Tibial nerve (tissue), 4 donors: ENCODE measurements around the gene STH. TPM values are rescaled to one million over a fixed set of nuclear protein-coding genes. Genes with fewer than 3 reads are reported as not detected.

Experiments used
- DNase-seq, 2 donors: peaks; one replicate each; pipeline ENCODE4 v3.0.0-alpha.2; 2019; ENCODE audit warnings: low spot score in 2 of 2
- H3K27ac ChIP-seq, 4 donors: fragments of 200-600 bp; sonication (generic) in 3 of 4; one replicate each; pipeline ENCODE4 v1.5.1; 2017 to 2019; ENCODE audit warnings: mild to moderate bottlenecking in 1 of 4
- H3K27me3 ChIP-seq, 2 donors: fragments of 200-600 bp; sonication (generic) in 1 of 2; one replicate each; pipeline versions ENCODE4 v1.5.1 to v1.6.0; 2017 to 2019
- H3K36me3 ChIP-seq, 3 donors: fragments of 200-600 bp; sonication (generic); one replicate each; pipeline ENCODE4 v1.5.1; 2018 to 2019
- H3K4me1 ChIP-seq, 4 donors: fragments of 200-600 bp; sonication (generic) in 3 of 4; one replicate each; pipeline ENCODE4 v1.5.1; 2017 to 2019
- H3K4me3 ChIP-seq, 4 donors: fragments of 200-600 bp; sonication (generic) in 3 of 4; one replicate each; pipeline ENCODE4 v1.5.1; 2017 to 2019; ENCODE audit warnings: mild to moderate bottlenecking in 1 of 4, moderate library complexity in 1 of 4
- H3K9me3 ChIP-seq, 4 donors: fragments of 200-600 bp; sonication (generic) in 3 of 4; one replicate each; pipeline ENCODE4 v1.5.1; 2017 to 2019
- EP300 ChIP-seq, 2 donors: sonication (generic); formaldehyde crosslinking; IDR thresholded peaks; one replicate each; pipeline ENCODE4 v1.6.1; 2017; ENCODE audit warnings: antibody characterized with exemption in 2 of 2, mild to moderate bottlenecking in 1 of 2
- POLR2A ChIP-seq, 2 donors: fragments of 450-650 bp; IDR thresholded peaks; one replicate each; pipeline ENCODE4 v1.6.1; 2017; ENCODE audit warnings: antibody characterized with exemption in 2 of 2, mild to moderate bottlenecking in 2 of 2, moderate library complexity in 2 of 2
- WGBS, 2 donors: methylation state at CpG; one replicate each; pipeline ENCODE4 v1.1.5; 2018; 5-methylcytosine and 5-hydroxymethylcytosine counted together
- total RNA-seq, 4 donors: library from RNA; depleted of rRNA; stranded (reverse); fragments of >200 nt; gene quantifications; one replicate each; pipeline ENCODE4 v1.1.0, GENCODE V29; 2016
- TF ChIP-seq, protein P1 (sequence below), 5 experiments: fragments of 200-600 bp in 3 of 5; fragments of 450-650 bp in 2 of 5; sonication (generic) in 3 of 5; IDR thresholded peaks; one replicate each; pipeline ENCODE4 v1.5.1; 2016 to 2019; ENCODE audit warnings: antibody characterized with exemption in 5 of 5, mild to moderate bottlenecking in 3 of 5, moderate library complexity in 2 of 5

The STH gene
- total RNA-seq, 4 donors from 2014 or later = not detected

- Histone ChIP-seq H3K27me3 (no peaks in the 10 kb centered on the region), H3K9me3 (no peaks in the 10 kb centered on the region), H3K36me3 (no peaks in the 10 kb centered on the region), H3K27ac (no peak overlapping the region), H3K4me1 (no peaks in the 10 kb centered on the region), H3K4me3 (no peak overlapping the region)
- WGBS, 2 donors = 88% methylated on average over 10 of the region's 10 CpGs
- DNase-seq = no peak
- TF ChIP-seq EP300 (IDR thresholded peaks at IDR 0.05) (no peak), POLR2A (IDR thresholded peaks at IDR 0.05) (no peak)
- TF ChIP-seq, protein P1, sequence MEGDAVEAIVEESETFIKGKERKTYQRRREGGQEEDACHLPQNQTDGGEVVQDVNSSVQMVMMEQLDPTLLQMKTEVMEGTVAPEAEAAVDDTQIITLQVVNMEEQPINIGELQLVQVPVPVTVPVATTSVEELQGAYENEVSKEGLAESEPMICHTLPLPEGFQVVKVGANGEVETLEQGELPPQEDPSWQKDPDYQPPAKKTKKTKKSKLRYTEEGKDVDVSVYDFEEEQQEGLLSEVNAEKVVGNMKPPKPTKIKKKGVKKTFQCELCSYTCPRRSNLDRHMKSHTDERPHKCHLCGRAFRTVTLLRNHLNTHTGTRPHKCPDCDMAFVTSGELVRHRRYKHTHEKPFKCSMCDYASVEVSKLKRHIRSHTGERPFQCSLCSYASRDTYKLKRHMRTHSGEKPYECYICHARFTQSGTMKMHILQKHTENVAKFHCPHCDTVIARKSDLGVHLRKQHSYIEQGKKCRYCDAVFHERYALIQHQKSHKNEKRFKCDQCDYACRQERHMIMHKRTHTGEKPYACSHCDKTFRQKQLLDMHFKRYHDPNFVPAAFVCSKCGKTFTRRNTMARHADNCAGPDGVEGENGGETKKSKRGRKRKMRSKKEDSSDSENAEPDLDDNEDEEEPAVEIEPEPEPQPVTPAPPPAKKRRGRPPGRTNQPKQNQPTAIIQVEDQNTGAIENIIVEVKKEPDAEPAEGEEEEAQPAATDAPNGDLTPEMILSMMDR (IDR thresholded peaks at IDR 0.05) = no peak
These were observed 7.7 kb upstream of the STH start for GRCh38 chr17:45991341-45991740.

- Histone ChIP-seq H3K4me3 (no peak overlapping the region), H3K27me3 (no peaks in the 10 kb centered on the region), H3K4me1 (no peaks in the 10 kb centered on the region), H3K27ac (no peak overlapping the region), H3K36me3 (no peaks in the 10 kb centered on the region), H3K9me3 (no peaks in the 10 kb centered on the region)
- WGBS, 2 donors = 47 to 59% methylated on average over 4 to 6 of the region's 6 CpGs
- TF ChIP-seq EP300 (IDR thresholded peaks at IDR 0.05) (no peak), POLR2A (IDR thresholded peaks at IDR 0.05) (no peak)
- TF ChIP-seq, protein P1 (IDR thresholded peaks at IDR 0.05) = no peak
- no peak for DNase-seq
These were observed 6.9 kb upstream of the STH start for GRCh38 chr17:45992175-45992574.

DNA sequence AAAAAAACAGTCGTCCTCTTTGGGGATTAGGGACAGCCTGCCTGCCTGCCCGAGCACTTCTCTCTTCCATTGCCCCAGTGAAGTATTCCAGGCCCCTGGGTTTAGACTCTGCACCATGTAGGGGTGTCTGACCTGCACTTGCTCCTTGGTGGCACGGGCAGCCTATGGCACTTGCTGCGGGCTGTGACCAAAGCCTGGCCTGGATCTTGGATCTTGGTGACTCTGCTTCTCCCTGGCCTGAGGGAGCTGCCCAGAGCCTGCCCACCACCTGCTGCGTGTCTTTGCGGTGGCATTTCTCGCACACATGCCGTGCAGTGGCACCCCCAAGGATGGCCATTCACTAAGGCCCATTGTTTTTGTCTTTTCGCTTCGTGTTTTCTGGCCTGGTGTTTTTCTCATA is 6.1 kb upstream of the STH start:
- H3K27me3 ChIP-seq = no peaks in the 10 kb centered on the region
- H3K27ac ChIP-seq = no peak overlapping the region
- H3K36me3 ChIP-seq = no peaks in the 10 kb centered on the region
- WGBS, 2 donors = 73 to 77% methylated on average over 10 of the region's 10 CpGs
- H3K9me3 ChIP-seq = no peaks in the 10 kb centered on the region
- TF ChIP-seq EP300 (IDR thresholded peaks at IDR 0.05) = no peak
- TF ChIP-seq, protein P1 (IDR thresholded peaks at IDR 0.05) = no peak
- TF ChIP-seq POLR2A (IDR thresholded peaks at IDR 0.05) = no peak
- H3K4me3 ChIP-seq = no peak overlapping the region
- no peak for DNase-seq
- H3K4me1 ChIP-seq = no peaks in the 10 kb centered on the region

- Histone ChIP-seq H3K4me1 (no peaks in the 10 kb centered on the region), H3K9me3 (no peaks in the 10 kb centered on the region), H3K4me3 (no peak overlapping the region), H3K36me3 (no peaks in the 10 kb centered on the region), H3K27me3 (no peaks in the 10 kb centered on the region), H3K27ac (no peak overlapping the region)
- TF ChIP-seq POLR2A (IDR thresholded peaks at IDR 0.05) = no peak
- TF ChIP-seq, protein P1 (IDR thresholded peaks at IDR 0.05) = no peak
- no peak for TF ChIP-seq EP300 (IDR thresholded peaks at IDR 0.05)
- DNase-seq = no peak
- 75 to 79% methylated on average over 16 of the region's 16 CpGs for WGBS, 2 donors
These were observed 5.0 kb upstream of the STH start for GRCh38 chr17:45993962-45994627.

DNA sequence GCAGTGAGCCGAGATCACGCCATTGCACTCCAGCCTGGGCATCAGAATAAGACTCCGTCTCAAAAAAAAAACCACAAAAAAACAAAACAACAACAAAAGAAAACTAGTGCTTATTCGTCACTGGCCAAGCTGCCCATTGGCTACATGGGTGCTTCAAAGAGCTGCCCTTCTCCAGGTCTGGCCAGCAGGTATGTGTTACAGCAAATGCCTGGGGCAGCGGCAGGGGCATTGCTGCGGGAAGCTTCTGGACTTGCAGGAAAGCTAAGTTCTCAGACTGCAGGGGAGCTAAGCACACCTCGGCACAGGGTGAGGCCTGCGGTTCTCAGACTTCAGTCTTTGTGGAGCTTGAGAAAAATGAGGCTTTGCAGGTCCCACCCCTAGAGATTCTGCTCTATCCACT is 4.1 kb upstream of the STH start:
- no peak for DNase-seq
- Histone ChIP-seq H3K9me3 (no peaks in the 10 kb centered on the region), H3K27ac (no peak overlapping the region), H3K4me1 (no peaks in the 10 kb centered on the region), H3K36me3 (no peaks in the 10 kb centered on the region), H3K27me3 (no peaks in the 10 kb centered on the region), H3K4me3 (no peak overlapping the region)
- TF ChIP-seq POLR2A (IDR thresholded peaks at IDR 0.05) (no peak), EP300 (IDR thresholded peaks at IDR 0.05) (no peak)
- TF ChIP-seq, protein P1 (IDR thresholded peaks at IDR 0.05) = no peak
- 87 to 90% methylated on average over 8 of the region's 8 CpGs for WGBS, 2 donors
